CD4-positive, alpha-beta T cell treated with Interleukin-17A for 4 hours (primary cell): ENCODE measurements around the gene ZFYVE28.
"Not testable (repeated sequence)": the region's sequence is repeated elsewhere in the genome, so short reads cannot be mapped to it uniquely, and the experiment has no call there.

ENCODE experiments used
- DNase-seq: peaks from one replicate; pipeline ENCODE4 v3.0.0-alpha.2; 2020; ENCODE audit warnings: mixed read lengths

ZFYVE28 gene

GRCh38 chr4:2388429-2389182 is 29.8 kb downstream of the ZFYVE28 start:
- no peak for DNase-seq

DNA sequence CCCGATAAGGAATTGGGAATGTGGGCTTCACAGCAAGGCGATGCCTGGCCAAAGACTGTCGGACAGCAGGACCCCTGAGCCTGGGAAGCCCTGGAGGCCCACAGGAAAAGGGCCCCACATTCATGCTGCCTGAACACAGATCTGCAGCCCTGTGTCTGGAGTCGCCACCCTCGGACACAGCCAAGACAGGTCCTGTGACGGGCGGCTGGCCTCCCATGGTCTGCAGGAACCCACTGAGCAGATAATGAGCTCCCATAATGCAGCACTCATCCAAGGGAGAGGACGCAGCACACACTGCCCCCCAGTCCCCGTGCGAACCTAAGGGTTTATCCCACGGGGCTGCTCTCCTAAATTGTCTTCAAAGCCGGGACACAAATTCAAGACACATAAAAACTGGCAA is 30.6 kb downstream of the ZFYVE28 start:
- no peak for DNase-seq

DNA sequence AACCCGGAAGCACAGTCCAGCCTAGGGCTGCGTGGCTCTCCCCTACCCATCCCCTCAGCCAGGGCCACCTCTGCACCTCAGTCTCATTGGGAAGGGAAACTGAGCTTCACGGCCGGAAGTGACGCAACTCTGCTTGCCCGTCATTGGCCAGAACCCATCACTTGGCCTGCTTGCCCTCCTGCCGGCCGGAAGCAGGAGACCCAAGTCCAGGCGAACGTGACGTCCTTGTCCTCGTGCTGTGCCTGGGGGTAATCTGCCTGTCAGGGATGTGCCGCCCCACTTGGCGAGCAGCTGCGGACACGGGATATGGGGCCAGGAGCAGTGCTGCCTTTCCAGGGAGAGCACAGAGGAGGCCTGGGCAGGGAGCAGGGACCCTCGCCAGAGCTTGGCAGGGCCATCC is 31.2 kb downstream of the ZFYVE28 start:
- no peak for DNase-seq

GRCh38 chr4:2386717-2387116 is 31.7 kb downstream of the ZFYVE28 start:
- DNase-seq: no peak

DNA sequence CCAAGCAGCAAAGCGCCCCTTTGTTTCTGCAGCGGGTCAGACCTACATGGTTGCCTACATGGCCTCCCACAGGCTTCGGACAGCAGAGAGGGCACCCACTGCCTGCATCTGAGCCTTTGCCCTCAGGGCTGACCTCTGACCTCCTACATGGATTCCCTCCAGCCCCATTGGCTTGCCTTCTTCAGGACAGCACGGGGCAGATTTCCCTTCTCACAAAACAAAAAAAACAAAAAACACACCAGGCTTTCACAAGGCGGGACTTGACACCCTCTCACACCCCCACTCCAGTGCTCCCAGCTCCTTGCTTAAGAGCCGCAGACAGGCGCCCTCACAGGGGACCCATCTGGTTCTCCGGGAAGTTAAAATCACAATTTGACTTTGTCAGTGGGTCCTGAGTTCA is 32.9 kb downstream of the ZFYVE28 start:
- no peak for DNase-seq

- DNase-seq: no peak
Observed at GRCh38 chr4:2384245-2384644, 34.2 kb downstream of the ZFYVE28 start.

- no peak for DNase-seq
Observed at GRCh38 chr4:2383760-2384159, 34.7 kb downstream of the ZFYVE28 start.

DNA sequence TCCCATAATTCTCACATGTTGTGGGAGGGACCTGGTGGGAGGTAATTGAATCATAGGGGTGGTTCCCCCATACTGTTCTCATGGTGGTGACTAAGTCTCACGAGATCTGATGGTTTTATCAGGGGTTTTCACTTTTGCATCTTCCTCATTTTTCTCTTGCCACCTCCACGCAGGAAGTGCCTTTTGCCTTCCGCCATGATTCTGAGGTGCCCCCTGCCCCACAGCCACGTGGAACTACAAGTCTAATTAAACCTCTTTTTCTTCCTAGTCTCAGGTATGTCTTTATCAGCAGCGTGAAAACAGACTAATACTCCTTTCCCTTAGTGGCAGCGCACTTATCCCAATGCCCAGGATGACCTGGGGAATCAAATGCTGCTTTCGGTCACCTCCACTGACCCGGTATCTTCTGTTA is 35.2 kb downstream of the ZFYVE28 start:
- not testable (repeated sequence) for DNase-seq

- DNase-seq: not testable (repeated sequence)
Observed at GRCh38 chr4:2382769-2383202, 35.7 kb downstream of the ZFYVE28 start.

DNA sequence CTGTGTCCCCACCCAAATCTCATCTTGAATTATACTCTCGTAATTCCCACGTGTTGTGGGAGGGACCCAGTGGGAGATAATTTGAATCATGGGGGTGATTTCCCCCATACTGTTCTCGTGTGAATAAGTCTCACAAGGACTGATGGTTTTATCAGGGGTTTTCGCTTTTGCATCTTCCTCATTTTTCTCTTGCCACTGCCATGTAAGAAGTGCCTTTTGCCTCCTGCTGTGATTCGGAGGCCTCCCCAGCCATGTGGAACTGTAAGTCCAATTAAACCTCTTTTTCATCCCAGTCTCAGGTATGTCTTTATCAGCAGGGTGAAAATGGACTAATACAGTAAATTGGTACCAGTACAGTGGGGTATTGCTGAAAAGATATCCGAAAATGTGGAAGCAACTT is 37.9 kb downstream of the ZFYVE28 start:
- DNase-seq: not testable (repeated sequence)

DNA sequence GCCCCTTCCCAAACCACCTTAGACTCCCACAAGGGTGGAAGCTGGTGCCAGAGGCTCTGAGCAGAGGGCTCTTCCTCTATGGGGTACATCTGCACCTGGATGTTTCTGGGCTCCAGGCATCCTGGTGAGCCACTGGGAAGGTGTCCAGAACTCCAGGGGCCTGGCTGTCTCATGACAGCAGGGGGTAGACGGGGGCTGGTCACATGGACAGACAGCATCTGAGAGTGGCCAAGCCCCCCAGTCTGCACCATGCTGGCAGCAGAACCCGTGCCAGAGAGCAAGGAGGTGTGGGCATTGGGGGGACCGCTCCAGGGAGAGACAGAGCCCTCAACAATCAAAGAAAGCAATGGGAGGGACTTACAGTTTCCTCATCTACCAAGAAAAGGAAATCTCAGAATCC is 39.5 kb downstream of the ZFYVE28 start:
- DNase-seq: no peak

DNA sequence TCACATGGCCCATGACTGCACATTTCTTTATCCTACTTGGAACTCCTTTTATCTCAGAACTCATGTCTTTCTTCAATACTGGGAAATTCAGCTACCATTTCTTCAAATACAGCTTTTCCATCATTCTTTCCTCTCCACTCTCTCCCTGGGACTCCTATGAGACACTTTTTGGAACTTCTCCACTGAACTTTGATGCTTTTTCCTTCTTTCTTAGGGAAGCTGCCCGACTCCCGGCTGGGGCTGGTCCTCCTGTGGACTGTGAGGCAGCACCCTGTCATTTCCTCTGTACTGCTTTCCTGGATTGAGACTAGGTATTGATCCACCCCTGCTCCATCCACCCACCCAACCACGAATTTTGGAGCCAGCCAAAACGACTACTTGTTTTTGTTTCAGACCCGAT is 40.0 kb downstream of the ZFYVE28 start:
- no peak for DNase-seq

DNA sequence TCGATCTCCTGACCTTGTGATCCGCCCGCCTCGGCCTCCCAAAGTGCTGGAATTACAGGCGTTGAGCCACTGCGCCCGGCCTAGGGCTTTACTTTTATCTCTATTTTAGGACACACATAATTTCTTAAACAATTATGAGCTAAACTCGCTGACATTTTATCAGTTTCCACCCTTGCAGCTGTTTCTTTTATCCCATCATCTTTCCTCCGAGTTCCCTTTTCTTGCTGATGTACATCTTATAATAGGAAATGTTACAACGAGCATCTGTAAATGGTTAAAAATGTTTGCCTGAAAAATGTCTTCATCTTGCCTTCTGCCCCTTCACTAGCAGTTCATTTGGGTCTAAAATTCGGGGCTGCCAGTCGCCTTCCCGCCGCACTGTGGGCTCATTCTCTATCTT is 41.2 kb downstream of the ZFYVE28 start:
- DNase-seq: no peak

DNA sequence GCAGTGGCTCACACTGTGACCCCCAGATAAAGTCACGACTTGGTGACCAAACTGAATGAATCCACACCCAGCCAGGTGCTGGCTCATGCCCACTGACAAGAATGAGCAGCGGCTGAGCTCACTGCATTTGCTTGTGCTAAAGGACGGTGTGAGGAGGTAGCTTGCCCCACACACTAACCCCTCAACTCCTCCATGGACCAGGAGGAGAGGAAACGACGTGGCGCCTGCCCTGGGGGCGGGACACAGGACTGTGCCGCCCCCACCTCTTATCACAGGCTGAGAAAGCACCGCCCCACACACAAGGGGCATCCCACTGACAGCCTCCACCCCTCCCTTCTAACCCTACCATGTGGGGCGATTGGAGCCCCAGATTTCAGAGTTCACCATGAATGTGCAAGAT is 43.0 kb downstream of the ZFYVE28 start:
- DNase-seq: no peak

- DNase-seq: no peak
Observed at GRCh38 chr4:2373532-2373931, 44.9 kb downstream of the ZFYVE28 start.

- DNase-seq: no peak
Observed at GRCh38 chr4:2372488-2373030, 45.9 kb downstream of the ZFYVE28 start.

DNA sequence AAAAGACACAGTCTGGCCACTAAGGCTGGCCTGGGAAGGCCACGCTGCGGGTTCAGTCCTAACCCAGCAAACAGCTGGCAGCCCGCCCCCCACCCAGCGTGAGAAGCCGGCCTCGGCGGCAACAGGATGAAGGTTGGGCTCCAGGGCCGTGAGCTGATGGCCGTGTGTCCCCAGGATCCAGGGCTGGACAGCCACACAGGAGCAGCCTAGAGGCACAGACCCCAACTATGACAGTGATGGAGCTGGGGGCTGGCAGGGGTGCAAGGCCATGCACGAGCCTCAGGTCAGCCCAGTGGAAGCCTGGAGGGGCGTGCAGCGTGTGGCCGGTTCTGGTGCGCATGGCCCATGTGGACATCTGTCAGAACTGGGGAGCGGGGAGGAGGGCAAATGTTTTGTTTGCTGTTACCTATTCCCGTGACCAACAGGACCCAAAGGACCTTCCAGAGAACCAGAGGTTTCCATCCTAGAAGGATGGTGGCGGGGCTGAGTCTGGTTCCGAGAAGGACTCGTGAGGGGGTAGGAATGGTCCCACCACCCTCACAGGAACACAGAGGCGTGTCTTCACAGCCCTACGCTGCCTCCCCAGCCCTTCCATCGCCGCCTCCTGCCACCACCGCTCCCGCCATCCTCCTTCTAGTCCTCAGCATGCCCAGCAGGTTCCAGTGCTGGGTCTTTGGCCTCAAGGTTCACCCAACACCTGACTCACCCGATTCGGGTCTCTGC is 46.5 kb downstream of the ZFYVE28 start:
- DNase-seq: no peak

- no peak for DNase-seq
Observed at GRCh38 chr4:2370597-2371320, 47.7 kb downstream of the ZFYVE28 start.

GRCh38 chr4:2368746-2369437 is 49.6 kb downstream of the ZFYVE28 start:
- no peak for DNase-seq

DNA sequence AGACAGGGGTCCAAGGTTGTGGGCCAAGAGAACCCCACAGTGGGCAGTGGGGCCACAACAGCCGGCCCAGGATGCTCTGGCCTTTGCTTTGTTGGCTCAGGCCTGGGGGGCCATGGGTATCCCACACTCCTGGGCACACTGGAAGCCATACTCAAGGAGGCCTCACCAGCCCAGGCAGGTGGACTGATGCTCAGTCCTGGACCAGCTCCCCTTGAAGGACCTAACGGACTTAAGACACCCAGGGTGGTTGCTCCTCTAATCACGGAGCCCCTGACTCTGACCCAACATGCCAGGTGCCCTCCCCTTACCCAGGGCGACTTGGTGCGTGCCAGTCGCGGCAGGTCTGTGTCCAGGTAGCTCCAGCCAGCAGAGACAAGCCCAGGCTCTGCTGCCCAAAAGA is 50.8 kb downstream of the ZFYVE28 start:
- no peak for DNase-seq

- no peak for DNase-seq
Observed at GRCh38 chr4:2366252-2367192, 51.9 kb downstream of the ZFYVE28 start.

DNA sequence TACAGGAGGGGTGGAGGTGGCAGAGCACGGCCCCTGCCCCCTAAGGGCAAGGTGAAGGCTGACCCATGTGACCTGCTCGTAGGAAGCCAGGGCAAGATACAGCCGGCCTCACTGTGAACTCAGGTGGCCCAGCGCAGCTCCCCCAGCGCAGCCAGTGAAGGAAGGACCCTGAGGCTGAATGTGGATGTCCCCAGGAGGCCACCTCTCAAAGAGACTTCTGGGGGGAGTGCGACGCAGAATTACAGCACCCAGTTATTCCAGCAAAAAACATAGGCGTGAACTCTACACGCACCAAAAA is 52.6 kb downstream of the ZFYVE28 start:
- DNase-seq: no peak
